ENCODE data around the gene NET1.

DNA sequence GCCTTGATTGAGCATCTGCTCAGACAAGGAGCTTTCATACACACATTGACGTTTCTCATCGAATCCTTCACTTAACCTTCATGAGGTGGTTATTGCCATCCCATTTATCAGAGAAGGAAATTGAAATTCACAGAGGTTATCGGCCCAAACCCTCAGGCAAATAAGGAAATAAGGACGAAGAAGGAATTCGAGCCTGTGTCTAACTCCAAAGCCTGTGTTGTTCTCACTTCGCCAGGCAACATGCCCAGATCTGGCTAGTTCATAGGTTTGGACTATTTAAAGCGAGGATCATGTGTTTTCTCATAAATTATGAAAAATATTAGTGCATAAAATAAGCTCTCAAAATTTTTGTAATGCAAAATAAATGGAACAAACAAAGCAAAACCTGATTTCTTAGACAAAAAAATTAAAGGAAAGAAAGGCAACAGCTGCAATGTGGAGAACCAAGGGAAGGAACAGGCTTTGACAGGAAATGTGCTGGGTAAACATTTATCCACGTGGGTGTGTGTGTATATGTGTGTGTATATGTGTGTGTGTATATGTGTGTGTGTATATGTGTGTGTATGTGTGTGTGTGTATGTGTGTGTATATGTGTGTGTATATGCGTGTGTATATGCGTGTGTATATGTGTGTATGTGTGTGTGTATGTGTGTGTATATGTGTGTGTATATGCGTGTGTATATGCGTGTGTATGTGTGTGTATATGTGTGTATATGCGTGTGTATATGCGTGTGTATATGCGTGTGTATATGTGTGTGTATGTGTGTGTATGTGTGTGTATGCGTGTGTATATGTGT lies 42.8 kb upstream of the NET1 start:
- TF ChIP-seq, protein P1, sequence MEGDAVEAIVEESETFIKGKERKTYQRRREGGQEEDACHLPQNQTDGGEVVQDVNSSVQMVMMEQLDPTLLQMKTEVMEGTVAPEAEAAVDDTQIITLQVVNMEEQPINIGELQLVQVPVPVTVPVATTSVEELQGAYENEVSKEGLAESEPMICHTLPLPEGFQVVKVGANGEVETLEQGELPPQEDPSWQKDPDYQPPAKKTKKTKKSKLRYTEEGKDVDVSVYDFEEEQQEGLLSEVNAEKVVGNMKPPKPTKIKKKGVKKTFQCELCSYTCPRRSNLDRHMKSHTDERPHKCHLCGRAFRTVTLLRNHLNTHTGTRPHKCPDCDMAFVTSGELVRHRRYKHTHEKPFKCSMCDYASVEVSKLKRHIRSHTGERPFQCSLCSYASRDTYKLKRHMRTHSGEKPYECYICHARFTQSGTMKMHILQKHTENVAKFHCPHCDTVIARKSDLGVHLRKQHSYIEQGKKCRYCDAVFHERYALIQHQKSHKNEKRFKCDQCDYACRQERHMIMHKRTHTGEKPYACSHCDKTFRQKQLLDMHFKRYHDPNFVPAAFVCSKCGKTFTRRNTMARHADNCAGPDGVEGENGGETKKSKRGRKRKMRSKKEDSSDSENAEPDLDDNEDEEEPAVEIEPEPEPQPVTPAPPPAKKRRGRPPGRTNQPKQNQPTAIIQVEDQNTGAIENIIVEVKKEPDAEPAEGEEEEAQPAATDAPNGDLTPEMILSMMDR (IDR thresholded peaks at IDR 0.05): no peak
- TF ChIP-seq POLR2A (IDR thresholded peaks at IDR 0.05): no peak

All from thyroid gland (tissue), 4 donors.